Testis (tissue), 2 donors: Measurements from ENCODE around the gene ARHGEF4.

Experiments used
- CTCF ChIP-seq, 3 experiments: fragments of 450-650 bp in 2 of 3; fragments of 200-600 bp in 1 of 3; sonication (generic) in 1 of 3; IDR thresholded peaks; one replicate each; pipeline ENCODE4 v1.5.1; 2016 to 2019; ENCODE audit warnings: antibody characterized with exemption in 3 of 3, mild to moderate bottlenecking in 2 of 3, moderate library complexity in 1 of 3
- POLR2A ChIP-seq: fragments of 450-650 bp; IDR thresholded peaks from one replicate; pipeline ENCODE4 v1.6.1; 2017; ENCODE audit warnings: antibody characterized with exemption, mild to moderate bottlenecking, moderate library complexity

- TF ChIP-seq CTCF (IDR thresholded peaks at IDR 0.05) = no peak
- no peak for TF ChIP-seq POLR2A
Measured at GRCh38 chr2:131063501-131064283, 227.0 kb downstream of the ARHGEF4 start.
